K562 (cell line): ENCODE data around the gene CTDNEP1. TPM values are rescaled to one million over a fixed set of nuclear protein-coding genes. Genes with fewer than 3 reads are reported as not detected.

Experiments
- BHLHE40 ChIP-seq: IDR thresholded peaks from 2 replicates; pipeline ENCODE4 v1.6.1; 2011; ENCODE audit warnings: low read length, improper control_type of control experiment
- CBX1 ChIP-seq: sonication (generic); IDR thresholded peaks from 2 replicates; pipeline ENCODE4 v1.6.1; 2016; ENCODE audit warnings: antibody characterized with exemption, low read depth, mild to moderate bottlenecking
- CBX3 ChIP-seq, 2 experiments: IDR thresholded peaks; 1 replicate in 1 of 2; 2 replicates in 1 of 2; pipeline ENCODE4 v1.6.1; 2012; ENCODE audit warnings: inconsistent platforms in 2 of 2, low read length in 2 of 2, borderline replicate concordance in 1 of 2, control low read depth in 1 of 2
- CTCF ChIP-seq, 3 experiments: IDR thresholded peaks in 2 of 3; conservative IDR thresholded peaks in 1 of 3; 2 replicates each; pipeline ENCODE4 v1.5.1; 2011 to 2012; ENCODE audit warnings: low read length in 3 of 3, mild to moderate bottlenecking in 3 of 3, control low read depth in 2 of 3, improper control_type of control experiment in 1 of 3, inconsistent platforms in 1 of 3, low read depth in 1 of 3, mixed read lengths in 1 of 3, moderate library complexity in 1 of 3; ENCODE audit not compliant: insufficient read depth in 2 of 3
- DEAF1 ChIP-seq: fragments of 450-650 bp; formaldehyde crosslinking; IDR thresholded peaks from 2 replicates; pipeline ENCODE4 v1.4.0; 2020; ENCODE audit warnings: mild to moderate bottlenecking, moderate library complexity
- EWSR1 ChIP-seq: fragments of 450-650 bp; IDR thresholded peaks from 2 replicates; pipeline ENCODE4 v1.6.1; 2018; ENCODE audit warnings: borderline replicate concordance, mild to moderate bottlenecking, low read depth, moderate library complexity; ENCODE audit not compliant: partially characterized antibody
- FOXJ2 ChIP-seq: fragments of 200-800 bp; sonication (Bioruptor generic); IDR thresholded peaks from 2 replicates; pipeline ENCODE4 v1.6.1; 2016; ENCODE audit warnings: missing genetic modification characterization, missing compliant biosample characterization
- HNRNPL ChIP-seq: fragments of 200-400 bp; formaldehyde crosslinking; IDR thresholded peaks from 2 replicates; pipeline ENCODE4 v1.6.1; 2017; ENCODE audit warnings: low read depth, mild to moderate bottlenecking, low read length
- JUNB ChIP-seq: fragments of 450-650 bp; formaldehyde crosslinking; conservative IDR thresholded peaks from 2 replicates; pipeline ENCODE4 v1.4.0; 2020; ENCODE audit warnings: mild to moderate bottlenecking
- NKRF ChIP-seq: fragments of 450-650 bp; IDR thresholded peaks from 2 replicates; pipeline ENCODE4 v1.6.1; 2016; ENCODE audit warnings: borderline replicate concordance
- PCBP2 ChIP-seq: fragments of 200-400 bp; formaldehyde crosslinking; IDR thresholded peaks from 2 replicates; pipeline ENCODE4 v1.6.1; 2018; ENCODE audit warnings: low read length, low read depth, mild to moderate bottlenecking, moderate library complexity; ENCODE audit not compliant: poor library complexity, severe bottlenecking
- SMAD4 ChIP-seq: fragments of 250-450 bp; sonication (Bioruptor Pico); conservative IDR thresholded peaks from 2 replicates; pipeline ENCODE4 v1.8.0; 2021; ENCODE audit warnings: inconsistent platforms, mild to moderate bottlenecking, moderate library complexity
- SRSF3 ChIP-seq: fragments of 200-400 bp; formaldehyde crosslinking; IDR thresholded peaks from 2 replicates; pipeline ENCODE4 v1.6.1; 2016; ENCODE audit warnings: mild to moderate bottlenecking, low read length, moderate library complexity; ENCODE audit not compliant: insufficient read depth
- WHSC1 ChIP-seq: IDR thresholded peaks from one replicate; pipeline ENCODE4 v1.6.1; 2012; ENCODE audit warnings: low read length, control low read depth, inconsistent platforms
- XRCC4 ChIP-seq: IDR thresholded peaks from one replicate; pipeline ENCODE4 v1.6.1; 2011; ENCODE audit not compliant: insufficient read depth, insufficient read length; ENCODE audit errors: extremely low read depth
- ZNF695 ChIP-seq: fragments of 450-650 bp; formaldehyde crosslinking; IDR thresholded peaks from 2 replicates; pipeline ENCODE4 v1.4.0; 2020; ENCODE audit warnings: mild to moderate bottlenecking, moderate library complexity
- polyA plus RNA-seq, 8 experiments: library from polyadenylated mRNA; depleted of rRNA in 4 of 8; stranded (reverse) in 5 of 8; unstranded in 3 of 8; fragments of >200 nt; fragmentation: Nextera tagmentation in 2 of 8; fragmentation: Illumina TruSeq in 1 of 8; extraction: Ambion mirVana in 2 of 8; extraction: Trizol in 1 of 8; gene quantifications; 2 replicates each; pipeline versions ENCODE4 v1.2.1 to v1.2.3, GENCODE V29; 2011 to 2014; ENCODE audit warnings: inconsistent platforms in 1 of 8, missing spikeins in 1 of 8
- total RNA-seq, 7 experiments: library from RNA; depleted of rRNA in 6 of 7; stranded (reverse); fragments of >200 nt in 6 of 7; fragmentation: Illumina TruSeq in 2 of 7; extraction: Trizol in 2 of 7; gene quantifications; 2 replicates each; pipeline versions ENCODE4 v1.2.1 to v1.2.3, GENCODE V29; 2011 to 2021; ENCODE audit warnings: low replicate concordance in 1 of 7
- TF ChIP-seq, protein P1 (sequence below): fragments of 250-450 bp; sonication (Bioruptor Pico); IDR thresholded peaks from 2 replicates; pipeline ENCODE4 v1.8.0; 2021; ENCODE audit warnings: mild to moderate bottlenecking, moderate library complexity
- TF ChIP-seq, protein P2 (sequence below): conservative IDR thresholded peaks from 2 replicates; pipeline ENCODE4 v1.6.1; 2011; ENCODE audit warnings: low read depth, mild to moderate bottlenecking, low read length; ENCODE audit not compliant: control insufficient read depth

The CTDNEP1 gene
- total and polyA plus RNA-seq, 9 of the 15 experiments (the other 6 are each of a cell fraction or from before 2014, with no cell fraction given) = 10.7 to 150 (median 28.5) TPM

GRCh38 chr17:7234083-7234951 is 17.2 kb downstream of the CTDNEP1 start, which contains the start of gene DVL2 (continued):
- TF ChIP-seq, protein P1, sequence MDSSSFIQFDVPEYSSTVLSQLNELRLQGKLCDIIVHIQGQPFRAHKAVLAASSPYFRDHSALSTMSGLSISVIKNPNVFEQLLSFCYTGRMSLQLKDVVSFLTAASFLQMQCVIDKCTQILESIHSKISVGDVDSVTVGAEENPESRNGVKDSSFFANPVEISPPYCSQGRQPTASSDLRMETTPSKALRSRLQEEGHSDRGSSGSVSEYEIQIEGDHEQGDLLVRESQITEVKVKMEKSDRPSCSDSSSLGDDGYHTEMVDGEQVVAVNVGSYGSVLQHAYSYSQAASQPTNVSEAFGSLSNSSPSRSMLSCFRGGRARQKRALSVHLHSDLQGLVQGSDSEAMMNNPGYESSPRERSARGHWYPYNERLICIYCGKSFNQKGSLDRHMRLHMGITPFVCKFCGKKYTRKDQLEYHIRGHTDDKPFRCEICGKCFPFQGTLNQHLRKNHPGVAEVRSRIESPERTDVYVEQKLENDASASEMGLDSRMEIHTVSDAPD (CRISPR knock-in tag) = no peak
- TF ChIP-seq BHLHE40 (peak; percentile 100), ZNF695 (CRISPR knock-in tag) (no peak), NKRF (peak; percentile 86), CTCF (IDR thresholded peaks at IDR 0.05 in 2 of 3, conservative IDR thresholded peaks at IDR 0.05 in 1 of 3; ENCODE audit: insufficient read depth in 2 of 3, low read depth in 1 of 3, low read length in 3 of 3) (no peak; a peak in 1 of 6 replicates), DEAF1 (peak; percentile 43; the same call in 1 of the 2 replicates), SMAD4 (CRISPR knock-in tag) (peak; percentile 87), XRCC4 (no peak), HNRNPL (no peak), JUNB (CRISPR knock-in tag) (0 out of 2 replicates have a peak, but pooled peaks have one; percentile 12), CBX1 (peak; percentile 94), CBX3 (IDR thresholded peaks at IDR 0.05; ENCODE audit: borderline replicate concordance in 1 of 2, low read length in 2 of 2) (no peak), EWSR1 (no peak), PCBP2 (no peak), SRSF3 (no peak), FOXJ2 (no peak), WHSC1 (no peak)
- TF ChIP-seq, protein P2, sequence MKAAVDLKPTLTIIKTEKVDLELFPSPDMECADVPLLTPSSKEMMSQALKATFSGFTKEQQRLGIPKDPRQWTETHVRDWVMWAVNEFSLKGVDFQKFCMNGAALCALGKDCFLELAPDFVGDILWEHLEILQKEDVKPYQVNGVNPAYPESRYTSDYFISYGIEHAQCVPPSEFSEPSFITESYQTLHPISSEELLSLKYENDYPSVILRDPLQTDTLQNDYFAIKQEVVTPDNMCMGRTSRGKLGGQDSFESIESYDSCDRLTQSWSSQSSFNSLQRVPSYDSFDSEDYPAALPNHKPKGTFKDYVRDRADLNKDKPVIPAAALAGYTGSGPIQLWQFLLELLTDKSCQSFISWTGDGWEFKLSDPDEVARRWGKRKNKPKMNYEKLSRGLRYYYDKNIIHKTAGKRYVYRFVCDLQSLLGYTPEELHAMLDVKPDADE = peak; percentile 71; the same call in 1 of the 2 replicates
